K562 (cell line): ENCODE measurements around the gene SLC39A11. TPM values are rescaled to one million over a fixed set of nuclear protein-coding genes. Genes with fewer than 3 reads are reported as not detected.

Experiments used
- ATAC-seq: fragments of 200-7000 bp; cut with Tn5 transposase; 3 replicates; pipeline ENCODE4 v1.9.1; 2020; ENCODE audit warnings: moderate library complexity
- BruUV-seq: library from RNA; stranded (reverse); fragments of 400-500 nt; replicated peaks from 2 replicates; lab custom pipeline; 2021; lab: Mats Ljungman, UMichigan
- CTCF ChIA-PET: fragments of 300-600 bp; formaldehyde crosslinking; extraction: SDS; loops from one replicate; lab custom pipeline; 2021; ENCODE audit warnings: low intra/inter-chr PET ratio; lab: Yijun Ruan, JAX
- POLR2A ChIA-PET: fragments of 300-600, 350-650 bp; sonication (Branson Sonifier 250); formaldehyde crosslinking; extraction: SDS; loops from one replicate; lab custom pipeline; 2021; ENCODE audit warnings: antibody characterized with exemption, inconsistent platforms; lab: Yijun Ruan, JAX
- DNase-seq, 4 experiments: peaks; one replicate each; pipeline versions ENCODE4 v3.0.0 to v3.0.0-alpha.2; 2011 to 2018; ENCODE audit warnings: low spot score in 3 of 4, mixed read lengths in 3 of 4; ENCODE audit errors: extremely low read depth in 1 of 4
- FAIRE-seq: peaks from 2 replicates; lab custom pipeline; 2011; peaks lifted over from hg19 to GRCh38; lab: Jason Lieb, UNC
- H2AFZ ChIP-seq: 2 replicates; pipeline ENCODE4 v1.6.0; 2011; ENCODE audit warnings: low read depth, low read length, control low read depth, inconsistent platforms
- H3K27ac ChIP-seq: fragments of 200-600 bp; 3 replicates; pipeline ENCODE4 v1.8.0; 2011; ENCODE audit warnings: low read depth, mild to moderate bottlenecking, control low read depth, inconsistent platforms, low read length, moderate library complexity, mixed read lengths; ENCODE audit errors: extremely low read depth
- H3K27me3 ChIP-seq, 2 experiments: fragments of 300-600 bp in 1 of 2; 2 replicates in 1 of 2; 3 replicates in 1 of 2; pipeline versions ENCODE4 v1.6.0 to v1.8.0; 2011; ENCODE audit warnings: inconsistent platforms in 2 of 2, low read length in 2 of 2, mild to moderate bottlenecking in 1 of 2, mixed read lengths in 1 of 2, moderate library complexity in 1 of 2; ENCODE audit not compliant: control insufficient read depth in 2 of 2, insufficient read depth in 2 of 2
- H3K36me3 ChIP-seq: fragments of 300-600 bp; 3 replicates; pipeline ENCODE4 v1.8.0; 2011; ENCODE audit warnings: mild to moderate bottlenecking, low read length, inconsistent platforms; ENCODE audit not compliant: control insufficient read depth, insufficient read depth
- H3K4me1 ChIP-seq, 2 experiments: fragments of 200-600 bp in 1 of 2; replicated peaks in 1 of 2; 2 replicates in 1 of 2; 3 replicates in 1 of 2; pipeline versions ENCODE4 v1.5.1 to v1.8.0; 2011; ENCODE audit warnings: inconsistent platforms in 2 of 2, low read length in 2 of 2, mild to moderate bottlenecking in 1 of 2, mixed read lengths in 1 of 2, moderate library complexity in 1 of 2; ENCODE audit not compliant: control insufficient read depth in 2 of 2, insufficient read depth in 2 of 2
- H3K4me2 ChIP-seq: 2 replicates; pipeline ENCODE4 v1.6.1; 2011; ENCODE audit warnings: low read length, control low read depth, inconsistent platforms, mixed read lengths; ENCODE audit not compliant: insufficient read depth
- H3K4me3 ChIP-seq: fragments of 200-600 bp; sonication (generic), shearing (Covaris generic); 2 replicates; pipeline ENCODE4 v1.5.1; 2016; ENCODE audit warnings: control low read depth, inconsistent platforms
- H3K79me2 ChIP-seq: fragments of 200-600 bp; 3 replicates; pipeline ENCODE4 v1.8.0; 2011; ENCODE audit warnings: low read length, inconsistent platforms; ENCODE audit not compliant: control insufficient read depth, insufficient read depth
- H3K9ac ChIP-seq, 2 experiments: 2 replicates each; pipeline versions ENCODE4 v1.6.0 to v1.6.1; 2011; ENCODE audit warnings: low read depth in 2 of 2, low read length in 2 of 2, control low read depth in 1 of 2, inconsistent platforms in 1 of 2, mild to moderate bottlenecking in 1 of 2, mixed read lengths in 1 of 2; ENCODE audit not compliant: insufficient read depth in 1 of 2
- H3K9me1 ChIP-seq: one replicate; pipeline ENCODE4 v1.6.0; 2011; ENCODE audit warnings: inconsistent platforms, mild to moderate bottlenecking, low read length, moderate library complexity; ENCODE audit not compliant: control insufficient read depth, insufficient read depth
- H3K9me3 ChIP-seq: replicated peaks from 2 replicates; pipeline ENCODE4 v1.5.1; 2011; ENCODE audit warnings: low read depth, low read length, inconsistent platforms; ENCODE audit not compliant: control insufficient read depth, insufficient read depth
- H4K20me1 ChIP-seq: replicated peaks from 2 replicates; pipeline ENCODE4 v1.6.1; 2011; ENCODE audit warnings: low read length, inconsistent platforms, mixed read lengths; ENCODE audit not compliant: control insufficient read depth, insufficient read depth
- CHD1 ChIP-seq: fragments of 200-600 bp; sonication (generic); IDR thresholded peaks from one replicate; pipeline ENCODE4 v1.6.1; 2012; ENCODE audit warnings: mild to moderate bottlenecking, moderate library complexity, low read length, inconsistent platforms
- ETS1 ChIP-seq: conservative IDR thresholded peaks from 2 replicates; pipeline ENCODE4 v1.6.1; 2011; ENCODE audit warnings: low read depth, mild to moderate bottlenecking, low read length; ENCODE audit not compliant: control insufficient read depth
- HDAC1 ChIP-seq, 2 experiments: fragments of 450-650 bp; IDR thresholded peaks; 2 replicates each; pipeline ENCODE4 v1.6.1; 2016 to 2017; ENCODE audit warnings: inconsistent platforms in 1 of 2, mild to moderate bottlenecking in 1 of 2, moderate library complexity in 1 of 2
- HOXB6 ChIP-seq: fragments of 250-450 bp; sonication (Bioruptor Pico); IDR thresholded peaks from 2 replicates; pipeline ENCODE4 v1.5.1; 2022; ENCODE audit warnings: mild to moderate bottlenecking, borderline replicate concordance
- KAT8 ChIP-seq: fragments of 450-650 bp; IDR thresholded peaks from 2 replicates; pipeline ENCODE4 v1.6.1; 2016; ENCODE audit warnings: low read depth, mild to moderate bottlenecking
- KLF16 ChIP-seq: IDR thresholded peaks from 2 replicates; pipeline ENCODE4 v1.6.1; 2016; ENCODE audit warnings: antibody characterized with exemption
- PTBP1 ChIP-seq: fragments of 200-400 bp; formaldehyde crosslinking; IDR thresholded peaks from 2 replicates; pipeline ENCODE4 v1.6.1; 2017; ENCODE audit warnings: low read depth, low read length
- RFX5 ChIP-seq: IDR thresholded peaks from 2 replicates; pipeline ENCODE4 v1.6.1; 2011; ENCODE audit warnings: low read depth, mild to moderate bottlenecking, improper control_type of control experiment, low read length
- TEAD4 ChIP-seq, 2 experiments: sonication (generic) in 1 of 2; formaldehyde crosslinking in 1 of 2; IDR thresholded peaks; 2 replicates each; pipeline versions ENCODE4 v1.6.1 to v1.8.0; 2012 to 2022; ENCODE audit warnings: borderline replicate concordance in 1 of 2, inconsistent platforms in 1 of 2, low read length in 1 of 2, mild to moderate bottlenecking in 1 of 2, missing genetic modification reagents in 1 of 2
- ZBTB1 ChIP-seq: sonication (generic); formaldehyde crosslinking; IDR thresholded peaks from 2 replicates; pipeline ENCODE4 v1.8.1; 2023; ENCODE audit warnings: missing genetic modification reagents, low read depth, mild to moderate bottlenecking, borderline replicate concordance
- ZFP36 ChIP-seq: fragments of 150-350 bp; IDR thresholded peaks from 2 replicates; pipeline ENCODE4 v1.6.1; 2018; ENCODE audit warnings: low read length, low read depth; ENCODE audit not compliant: partially characterized antibody
- ZNF143 ChIP-seq: sonication (generic); formaldehyde crosslinking; IDR thresholded peaks from 2 replicates; pipeline ENCODE4 v1.9.0; 2022; ENCODE audit warnings: mild to moderate bottlenecking, missing genetic modification reagents
- ZNF780A ChIP-seq: fragments of 250-450 bp; sonication (Bioruptor Pico); IDR thresholded peaks from 2 replicates; pipeline ENCODE4 v1.5.0; 2021; ENCODE audit warnings: mild to moderate bottlenecking
- WGBS: fragments of 100-300 bp; shearing (Covaris generic); methylation state at CpG from one replicate; pipeline ENCODE4 v1.1.6; 2016; ENCODE audit warnings: low coverage, mixed read lengths; ENCODE audit not compliant: insufficient coverage; ENCODE audit errors: missing lambda C conversion rate; 5-methylcytosine and 5-hydroxymethylcytosine counted together
- in situ Hi-C: fragments of 300-500 bp; cut with MboI; formaldehyde crosslinking; loops from 4 replicates; pipeline ENCODE4 v1.15.0; 2018; ENCODE audit warnings: inconsistent platforms, mixed read lengths
- intact Hi-C: fragments of 100-400 bp; cut with micrococcal nuclease; formaldehyde crosslinking; loops from 2 replicates; pipeline ENCODE4 v1.14.2; 2022
- polyA plus RNA-seq, 8 experiments: library from polyadenylated mRNA; depleted of rRNA in 4 of 8; stranded (reverse) in 5 of 8; unstranded in 3 of 8; fragments of >200 nt; fragmentation: Nextera tagmentation in 2 of 8; fragmentation: Illumina TruSeq in 1 of 8; extraction: Ambion mirVana in 2 of 8; extraction: Trizol in 1 of 8; gene quantifications; 2 replicates each; pipeline versions ENCODE4 v1.2.1 to v1.2.3, GENCODE V29; 2011 to 2014; ENCODE audit warnings: inconsistent platforms in 1 of 8, missing spikeins in 1 of 8
- total RNA-seq, 7 experiments: library from RNA; depleted of rRNA in 6 of 7; stranded (reverse); fragments of >200 nt in 6 of 7; fragmentation: Illumina TruSeq in 2 of 7; extraction: Trizol in 2 of 7; gene quantifications; 2 replicates each; pipeline versions ENCODE4 v1.2.1 to v1.2.3, GENCODE V29; 2011 to 2021; ENCODE audit warnings: low replicate concordance in 1 of 7
- TF ChIP-seq, protein P1 (sequence below): fragments of 200-400 bp; formaldehyde crosslinking; IDR thresholded peaks from 2 replicates; pipeline ENCODE4 v1.6.1; 2017; ENCODE audit warnings: mild to moderate bottlenecking, low read depth, low read length, moderate library complexity
- TF ChIP-seq, protein P2 (sequence below): fragments of 450-650 bp; IDR thresholded peaks from 2 replicates; pipeline ENCODE4 v1.6.1; 2018; ENCODE audit warnings: mild to moderate bottlenecking, low read depth; ENCODE audit not compliant: partially characterized antibody

The SLC39A11 gene
- total and polyA plus RNA-seq, 9 of the 15 experiments (the other 6 are each of a cell fraction or from before 2014, with no cell fraction given) = 10.5 to 26.4 (median 13.4) TPM

GRCh38 chr17:72602517-72603419 lies 489.7 kb downstream of the SLC39A11 start (continued):
- TF ChIP-seq ZBTB1 (CRISPR knock-in tag) = no peak
- no peak for TF ChIP-seq ZFP36

- CTCF ChIA-PET = no interaction called here
- H3K27me3 ChIP-seq = peaks cover 3 to 16% of the 10 kb centered on the region in 2 experiments; a peak in 1 of 5 replicates
- intact Hi-C loops = no loop called here
- no peaks in the 10 kb centered on the region for H4K20me1 ChIP-seq
- in situ Hi-C loops = no loop called here
- H3K79me2 ChIP-seq = no peaks in the 10 kb centered on the region
- H3K4me3 ChIP-seq = no peak overlapping the region
- no peak for DNase-seq
- ATAC-seq = no peak
- H3K9me1 ChIP-seq = no peaks in the 10 kb centered on the region
- POLR2A ChIA-PET = no interaction called here
- no peak for FAIRE-seq
- no peak overlapping the region for H3K9ac ChIP-seq
- no peaks in the 10 kb centered on the region for H3K9me3 ChIP-seq
- H3K36me3 ChIP-seq = no peaks in the 10 kb centered on the region
- no TSS peak for BruUV-seq
- H2AFZ ChIP-seq = no peak overlapping the region
- H3K4me1 ChIP-seq = no peaks in the 10 kb centered on the region
- WGBS = 0% methylated on average over 4 of the region's 4 CpGs
- H3K4me2 ChIP-seq = no peak overlapping the region
- no peak overlapping the region for H3K27ac ChIP-seq
- TF ChIP-seq RFX5 = no peak
- TF ChIP-seq CHD1 = no peak
- TF ChIP-seq TEAD4 (IDR thresholded peaks at IDR 0.05; ENCODE audit: low read length) = no peak
- no peak for TF ChIP-seq TEAD4 (CRISPR knock-in tag; IDR thresholded peaks at IDR 0.05; ENCODE audit: borderline replicate concordance)
- TF ChIP-seq ETS1 = no peak
- TF ChIP-seq HDAC1 (IDR thresholded peaks at IDR 0.05) = no peak
- no peak for TF ChIP-seq HOXB6 (CRISPR knock-in tag)
- no peak for TF ChIP-seq KLF16
- TF ChIP-seq PTBP1 = no peak
- TF ChIP-seq, protein P1, sequence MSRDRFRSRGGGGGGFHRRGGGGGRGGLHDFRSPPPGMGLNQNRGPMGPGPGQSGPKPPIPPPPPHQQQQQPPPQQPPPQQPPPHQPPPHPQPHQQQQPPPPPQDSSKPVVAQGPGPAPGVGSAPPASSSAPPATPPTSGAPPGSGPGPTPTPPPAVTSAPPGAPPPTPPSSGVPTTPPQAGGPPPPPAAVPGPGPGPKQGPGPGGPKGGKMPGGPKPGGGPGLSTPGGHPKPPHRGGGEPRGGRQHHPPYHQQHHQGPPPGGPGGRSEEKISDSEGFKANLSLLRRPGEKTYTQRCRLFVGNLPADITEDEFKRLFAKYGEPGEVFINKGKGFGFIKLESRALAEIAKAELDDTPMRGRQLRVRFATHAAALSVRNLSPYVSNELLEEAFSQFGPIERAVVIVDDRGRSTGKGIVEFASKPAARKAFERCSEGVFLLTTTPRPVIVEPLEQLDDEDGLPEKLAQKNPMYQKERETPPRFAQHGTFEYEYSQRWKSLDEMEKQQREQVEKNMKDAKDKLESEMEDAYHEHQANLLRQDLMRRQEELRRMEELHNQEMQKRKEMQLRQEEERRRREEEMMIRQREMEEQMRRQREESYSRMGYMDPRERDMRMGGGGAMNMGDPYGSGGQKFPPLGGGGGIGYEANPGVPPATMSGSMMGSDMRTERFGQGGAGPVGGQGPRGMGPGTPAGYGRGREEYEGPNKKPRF = no peak
- TF ChIP-seq ZNF780A (CRISPR knock-in tag) = no peak
- TF ChIP-seq, protein P2, sequence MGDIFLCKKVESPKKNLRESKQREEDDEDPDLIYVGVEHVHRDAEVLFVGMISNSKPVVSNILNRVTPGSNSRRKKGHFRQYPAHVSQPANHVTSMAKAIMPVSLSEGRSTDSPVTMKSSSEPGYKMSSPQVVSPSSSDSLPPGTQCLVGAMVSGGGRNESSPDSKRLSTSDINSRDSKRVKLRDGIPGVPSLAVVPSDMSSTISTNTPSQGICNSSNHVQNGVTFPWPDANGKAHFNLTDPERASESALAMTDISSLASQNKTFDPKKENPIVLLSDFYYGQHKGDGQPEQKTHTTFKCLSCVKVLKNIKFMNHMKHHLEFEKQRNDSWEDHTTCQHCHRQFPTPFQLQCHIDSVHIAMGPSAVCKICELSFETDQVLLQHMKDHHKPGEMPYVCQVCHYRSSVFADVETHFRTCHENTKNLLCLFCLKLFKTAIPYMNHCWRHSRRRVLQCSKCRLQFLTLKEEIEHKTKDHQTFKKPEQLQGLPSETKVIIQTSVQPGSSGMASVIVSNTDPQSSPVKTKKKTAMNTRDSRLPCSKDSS = no peak
- TF ChIP-seq ZFP36 = no peak
- TF ChIP-seq KAT8 = no peak
- no peak for TF ChIP-seq ZNF143 (CRISPR knock-in tag)
Observed at GRCh38 chr17:72600934-72601333, 491.6 kb downstream of the SLC39A11 start.
